Measurements from ENCODE around the gene DDX31.

DNA sequence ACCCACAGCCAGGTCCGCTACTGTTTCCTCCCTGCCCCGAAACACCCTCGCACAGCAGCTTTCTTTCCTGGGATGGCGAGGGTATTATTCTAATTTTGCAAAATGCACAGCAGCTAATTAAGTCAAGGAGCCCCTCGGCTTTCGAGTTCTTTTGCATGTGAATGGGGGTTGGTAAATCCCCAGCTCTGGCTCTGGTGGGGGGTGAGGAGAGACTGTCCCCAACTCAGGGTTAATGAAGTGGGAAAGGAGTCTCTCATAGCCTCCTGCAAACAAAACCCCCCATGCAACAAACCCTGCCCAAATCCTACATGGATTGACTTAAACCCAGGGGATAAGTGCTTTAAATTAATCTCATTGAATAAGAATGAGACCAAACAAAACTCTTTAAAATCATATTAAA, 78.5 kb downstream of the DDX31 start:
- TF ChIP-seq, protein P1, sequence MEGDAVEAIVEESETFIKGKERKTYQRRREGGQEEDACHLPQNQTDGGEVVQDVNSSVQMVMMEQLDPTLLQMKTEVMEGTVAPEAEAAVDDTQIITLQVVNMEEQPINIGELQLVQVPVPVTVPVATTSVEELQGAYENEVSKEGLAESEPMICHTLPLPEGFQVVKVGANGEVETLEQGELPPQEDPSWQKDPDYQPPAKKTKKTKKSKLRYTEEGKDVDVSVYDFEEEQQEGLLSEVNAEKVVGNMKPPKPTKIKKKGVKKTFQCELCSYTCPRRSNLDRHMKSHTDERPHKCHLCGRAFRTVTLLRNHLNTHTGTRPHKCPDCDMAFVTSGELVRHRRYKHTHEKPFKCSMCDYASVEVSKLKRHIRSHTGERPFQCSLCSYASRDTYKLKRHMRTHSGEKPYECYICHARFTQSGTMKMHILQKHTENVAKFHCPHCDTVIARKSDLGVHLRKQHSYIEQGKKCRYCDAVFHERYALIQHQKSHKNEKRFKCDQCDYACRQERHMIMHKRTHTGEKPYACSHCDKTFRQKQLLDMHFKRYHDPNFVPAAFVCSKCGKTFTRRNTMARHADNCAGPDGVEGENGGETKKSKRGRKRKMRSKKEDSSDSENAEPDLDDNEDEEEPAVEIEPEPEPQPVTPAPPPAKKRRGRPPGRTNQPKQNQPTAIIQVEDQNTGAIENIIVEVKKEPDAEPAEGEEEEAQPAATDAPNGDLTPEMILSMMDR (conservative IDR thresholded peaks at IDR 0.05): no peak
- no peak for TF ChIP-seq ZFX (IDR thresholded peaks at IDR 0.05)

Measured in C4-2B (cell line).